Heart right ventricle (tissue), 16 donors: ENCODE data around the gene C4orf50. TPM values are rescaled to one million over a fixed set of nuclear protein-coding genes. Genes with fewer than 3 reads are reported as not detected.

Source experiments
- ATAC-seq, 8 donors: fragments of 200-7000 bp; cut with Tn5 transposase; one replicate each; pipeline ENCODE4 v1.9.1; 2020; ENCODE audit warnings: mild to moderate bottlenecking in 8 of 8, moderate library complexity in 8 of 8, moderate number of reproducible peaks in 1 of 8
- DNase-seq, 2 donors: peaks; one replicate each; pipeline ENCODE4 v3.0.0-alpha.2; 2020
- H3K27ac ChIP-seq, 10 donors: fragments of 200-600 bp; sonication (generic) in 2 of 10; one replicate each; pipeline versions ENCODE4 v1.5.0 to v1.8.0; 2020 to 2022; ENCODE audit warnings: mild to moderate bottlenecking in 3 of 10
- H3K27me3 ChIP-seq, 7 donors: fragments of 200-600 bp; one replicate each; pipeline ENCODE4 v1.8.0; 2021 to 2022; ENCODE audit warnings: mild to moderate bottlenecking in 2 of 7
- H3K36me3 ChIP-seq, 9 donors: fragments of 200-600 bp; sonication (generic) in 1 of 9; one replicate each; pipeline versions ENCODE4 v1.5.0 to v1.8.0; 2020 to 2022; ENCODE audit warnings: mild to moderate bottlenecking in 2 of 9
- H3K4me1 ChIP-seq, 9 donors: fragments of 200-600 bp; sonication (generic) in 1 of 9; one replicate each; pipeline versions ENCODE4 v1.5.0 to v1.8.0; 2020 to 2022; ENCODE audit warnings: mild to moderate bottlenecking in 4 of 9
- H3K4me3 ChIP-seq, 10 donors: fragments of 200-600 bp; sonication (generic) in 2 of 10; one replicate each; pipeline versions ENCODE4 v1.5.0 to v1.8.0; 2020 to 2022; ENCODE audit warnings: mild to moderate bottlenecking in 7 of 10, moderate library complexity in 2 of 10
- H3K9me3 ChIP-seq, 11 donors: fragments of 200-600 bp in 10 of 11; sonication (generic) in 2 of 11; one replicate each; pipeline versions ENCODE4 v1.5.0 to v1.8.0; 2013 to 2022; ENCODE audit warnings: mild to moderate bottlenecking in 2 of 11, control low read depth in 1 of 11, moderate library complexity in 1 of 11
- WGBS, 2 donors: extraction: QIAGEN DNeasy Blood & Tissue Kit; methylation state at CpG; one replicate each; pipeline ENCODE4 v1.1.7; 2013; ENCODE audit warnings: inconsistent platforms in 1 of 2; 5-methylcytosine and 5-hydroxymethylcytosine counted together
- intact Hi-C, 10 donors: fragments of 100-400 bp; cut with DNase I; formaldehyde crosslinking; loops; one replicate each; pipeline versions ENCODE4 v1.11.1 to v1.14.2; 2022
- polyA plus RNA-seq, 2 donors: library from polyadenylated mRNA; stranded (reverse); fragments of 200-250 nt; gene quantifications; one replicate each; pipeline ENCODE4 v1.2.3, GENCODE V29; 2013
- total RNA-seq, 10 donors: library from RNA; stranded (reverse); fragmentation: NEBNext Ultra II Directional in 3 of 10; extraction: Animal tissue kit (Norgen Biotek cat#: 25700) in 3 of 10; gene quantifications; one replicate each; pipeline versions ENCODE4 v1.2.1 to v1.2.4, GENCODE V29; 2021 to 2023
- TF ChIP-seq, protein P1 (sequence below), 9 donors: fragments of 200-600 bp; sonication (generic) in 2 of 9; IDR thresholded peaks; one replicate each; pipeline versions ENCODE4 v1.5.0 to v1.8.0; 2021 to 2022; ENCODE audit warnings: antibody characterized with exemption in 9 of 9, mild to moderate bottlenecking in 5 of 9, moderate library complexity in 1 of 9
- donor health status: Arrhythmogenic right ventricular cardiomyopathy.
- donor health status: ischemic (EF 13 %, LVEDD 7.1; RV severe dilation, severe dysfunction).
- donor health status: healthy with polysubstance abuse.
- donor health status: DM: no; HTN: yes; CAD: no.
- donor health status: DM: no; HTN: no; CAD: no.
- donor health status: ischemic (EF 25% LVEDD 6.9; RV normal size, moderate dysfunction).
- donor health status: ischemic (EF 25% LVEDD 5.7; RV mildly dilated, moderate dysfunction).
- donor health status: healthy.
- donor health status: DM: yes; HTN: yes; CAD: no.
- donor health status: Ischemic cardiomyopathy.
- donor health status: ischemic (EF 35%, LVEDD 5.7; RV mildly dilated, moderate dysfunction).
- donor health status: nonischemic (EF 11% LVEDD 7.7; RV severe dilation, severe dysfunction).
- donor health status: DM: yes; HTN: yes; CAD: no.
- donor health status: PGD.
- donor health status: ischemic (EF 29% LVEDD 5.4; RV normal size, mild dysfunction).
- donor health status: nonischemic (EF 23%, LVEDD 6.1; RV moderate dilation, normal function).

C4orf50 gene
- total and polyA plus RNA-seq, 12 donors = 0.05 TPM; not detected in 11

DNA sequence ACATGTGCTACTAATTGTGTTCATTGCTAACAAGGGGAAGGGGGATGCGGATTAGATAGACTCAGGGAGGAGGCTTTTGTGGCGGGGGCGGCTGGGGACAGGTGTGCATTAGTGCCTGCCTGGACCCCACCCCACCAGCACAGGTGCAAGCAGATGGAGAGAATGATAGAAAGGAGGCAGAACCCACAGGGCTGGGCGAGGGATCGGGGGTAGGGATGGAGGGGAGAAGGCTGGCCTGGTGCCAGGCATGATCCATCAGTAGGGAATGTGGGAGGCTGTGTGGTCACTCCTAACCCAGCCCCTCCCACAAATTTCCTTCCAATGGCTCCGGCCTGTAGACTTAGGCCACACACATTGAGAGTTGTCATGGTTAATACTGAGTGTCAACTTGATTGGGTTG is 94.9 kb downstream of the C4orf50 start:
- intact Hi-C loops = no loop called here
- TF ChIP-seq, protein P1, sequence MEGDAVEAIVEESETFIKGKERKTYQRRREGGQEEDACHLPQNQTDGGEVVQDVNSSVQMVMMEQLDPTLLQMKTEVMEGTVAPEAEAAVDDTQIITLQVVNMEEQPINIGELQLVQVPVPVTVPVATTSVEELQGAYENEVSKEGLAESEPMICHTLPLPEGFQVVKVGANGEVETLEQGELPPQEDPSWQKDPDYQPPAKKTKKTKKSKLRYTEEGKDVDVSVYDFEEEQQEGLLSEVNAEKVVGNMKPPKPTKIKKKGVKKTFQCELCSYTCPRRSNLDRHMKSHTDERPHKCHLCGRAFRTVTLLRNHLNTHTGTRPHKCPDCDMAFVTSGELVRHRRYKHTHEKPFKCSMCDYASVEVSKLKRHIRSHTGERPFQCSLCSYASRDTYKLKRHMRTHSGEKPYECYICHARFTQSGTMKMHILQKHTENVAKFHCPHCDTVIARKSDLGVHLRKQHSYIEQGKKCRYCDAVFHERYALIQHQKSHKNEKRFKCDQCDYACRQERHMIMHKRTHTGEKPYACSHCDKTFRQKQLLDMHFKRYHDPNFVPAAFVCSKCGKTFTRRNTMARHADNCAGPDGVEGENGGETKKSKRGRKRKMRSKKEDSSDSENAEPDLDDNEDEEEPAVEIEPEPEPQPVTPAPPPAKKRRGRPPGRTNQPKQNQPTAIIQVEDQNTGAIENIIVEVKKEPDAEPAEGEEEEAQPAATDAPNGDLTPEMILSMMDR (IDR thresholded peaks at IDR 0.05) = no peak
- Histone ChIP-seq H3K9me3 (no peaks in the 10 kb centered on the region), H3K4me3 (no peak overlapping the region), H3K36me3 (no peaks in the 10 kb centered on the region), H3K4me1 (no peaks in the 10 kb centered on the region), H3K27me3 (peaks cover 0 to 70% (median 54%) of the 10 kb centered on the region in 7 donors), H3K27ac (no peak overlapping the region)
- DNase-seq = no peak
- no peak for ATAC-seq
- WGBS, 2 donors = 58 to 66% methylated on average over 6 of the region's 6 CpGs

DNA sequence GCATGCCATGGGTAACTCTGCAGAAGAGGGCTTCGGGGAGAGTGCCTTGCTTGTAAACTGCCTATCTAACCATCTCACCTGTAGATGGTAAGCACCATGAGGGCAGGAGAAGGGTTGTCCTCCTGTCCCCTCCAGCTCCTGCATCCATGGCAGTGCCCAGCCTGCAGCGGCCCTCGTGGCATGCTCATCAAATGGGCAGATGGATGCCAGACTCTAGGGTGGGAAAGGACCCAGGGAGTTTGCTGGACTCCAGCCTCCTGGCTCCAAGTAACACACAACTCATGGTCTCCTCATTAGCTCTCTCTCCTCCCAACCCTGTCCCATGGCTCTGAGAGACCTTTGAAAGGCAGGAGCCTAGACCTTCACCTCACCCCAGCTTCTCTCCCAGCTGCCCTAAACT is 95.7 kb downstream of the C4orf50 start:
- Histone ChIP-seq H3K36me3 (no peaks in the 10 kb centered on the region), H3K4me3 (no peak overlapping the region), H3K27me3 (peaks cover 0 to 74% (median 57%) of the 10 kb centered on the region in 7 donors), H3K9me3 (no peaks in the 10 kb centered on the region), H3K27ac (no peak overlapping the region), H3K4me1 (no peaks in the 10 kb centered on the region)
- intact Hi-C loops = no loop called here
- ATAC-seq (no peak), DNase-seq (no peak)
- TF ChIP-seq, protein P1 (IDR thresholded peaks at IDR 0.05) = no peak
- WGBS, 2 donors = 81 to 91% methylated on average over 3 of the region's 3 CpGs

DNA sequence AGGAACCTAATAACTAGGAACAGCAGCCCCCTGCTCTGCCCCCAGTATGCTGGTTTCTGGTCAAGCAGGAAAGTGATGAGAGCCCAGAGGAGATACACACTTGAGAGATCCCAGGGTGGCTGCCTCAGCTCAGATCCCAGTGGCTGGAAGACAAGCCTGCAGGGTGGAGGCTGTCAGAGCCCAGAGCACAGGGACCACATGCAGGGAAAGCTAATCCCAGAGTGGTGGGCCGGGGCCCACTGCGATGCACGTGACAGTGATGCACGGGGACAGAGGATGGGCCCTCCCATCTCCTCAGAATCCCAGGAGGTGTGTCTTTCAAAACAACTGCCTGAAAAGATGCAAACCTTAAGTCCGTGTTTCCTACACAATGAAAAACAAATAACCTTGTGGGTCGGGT is 96.2 kb downstream of the C4orf50 start:
- intact Hi-C loops = no loop called here
- TF ChIP-seq, protein P1 (IDR thresholded peaks at IDR 0.05) = no peak
- Histone ChIP-seq H3K27ac (no peak overlapping the region), H3K27me3 (peaks cover 0 to 76% (median 57%) of the 10 kb centered on the region in 7 donors), H3K9me3 (no peaks in the 10 kb centered on the region), H3K4me1 (no peaks in the 10 kb centered on the region), H3K36me3 (no peaks in the 10 kb centered on the region), H3K4me3 (no peak overlapping the region)
- ATAC-seq (no peak), DNase-seq (no peak)
- WGBS, 2 donors = 37 to 43% methylated on average over 6 of the region's 6 CpGs

DNA sequence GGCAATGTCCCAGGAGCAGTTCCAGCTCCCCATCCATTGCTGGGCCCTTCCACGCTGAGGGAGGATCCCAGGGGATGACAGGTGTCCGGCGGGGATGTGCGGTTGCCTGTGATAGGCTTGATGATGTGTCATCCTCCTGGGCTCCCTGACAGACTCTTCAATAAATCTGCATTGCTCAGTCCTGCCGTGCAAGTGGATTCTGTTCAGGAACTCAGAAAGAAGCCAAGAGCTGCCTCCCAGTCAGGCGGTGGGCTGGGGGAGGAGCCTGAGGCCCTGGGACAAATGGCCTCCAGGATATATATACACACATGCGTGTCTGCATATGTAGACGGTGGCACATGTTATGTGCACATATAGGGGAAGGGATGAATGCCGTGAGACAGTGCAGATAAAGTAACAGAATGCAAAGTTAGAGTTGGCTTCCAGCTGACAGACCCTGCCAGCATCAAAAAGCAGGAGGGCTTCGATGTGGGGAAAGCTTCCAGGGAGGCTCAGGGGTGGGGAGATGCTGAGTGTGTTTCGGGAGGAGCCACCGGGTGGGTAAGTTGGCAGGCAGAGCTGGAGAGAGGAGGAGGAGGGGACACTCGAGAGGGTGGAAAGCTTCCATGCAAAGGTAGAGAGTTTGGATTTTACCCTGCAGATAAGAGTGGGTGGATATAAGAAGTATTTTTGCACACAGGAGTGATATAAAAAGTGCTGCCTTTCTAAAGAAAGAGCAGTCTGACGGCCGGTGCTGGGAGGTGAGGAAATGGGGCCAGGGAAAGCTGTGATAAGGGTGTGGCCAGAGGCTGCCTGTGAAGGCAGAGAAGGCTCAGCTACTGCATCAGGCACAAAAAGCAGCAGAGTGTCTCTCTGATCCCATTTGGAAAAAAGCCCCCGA is 96.9 kb downstream of the C4orf50 start:
- Histone ChIP-seq H3K9me3 (no peaks in the 10 kb centered on the region), H3K4me3 (no peak overlapping the region), H3K4me1 (no peaks in the 10 kb centered on the region), H3K27me3 (peaks cover 0 to 79% (median 64%) of the 10 kb centered on the region in 7 donors), H3K36me3 (no peaks in the 10 kb centered on the region), H3K27ac (no peak overlapping the region)
- DNase-seq = no peak
- intact Hi-C loops = no loop called here
- 20 to 24% methylated on average over 16 of the region's 16 CpGs for WGBS, 2 donors
- TF ChIP-seq, protein P1 (IDR thresholded peaks at IDR 0.05) = no peak
- ATAC-seq = no peak
